H7 (cell line): ENCODE measurements around the gene CDC42BPA. TPM values are rescaled to one million over a fixed set of nuclear protein-coding genes. Genes with fewer than 3 reads are reported as not detected.

Experiments used
- DNase-seq: peaks from one replicate; pipeline ENCODE4 v3.0.0; 2012
- H3K27me3 ChIP-seq: 2 replicates; pipeline ENCODE4 v1.6.0; 2011; ENCODE audit warnings: mild to moderate bottlenecking, low read length; ENCODE audit not compliant: control insufficient read depth, insufficient read depth
- H3K36me3 ChIP-seq: replicated peaks from 2 replicates; pipeline ENCODE4 v1.5.1; 2011; ENCODE audit warnings: low read length; ENCODE audit not compliant: control insufficient read depth, insufficient read depth
- H3K4me3 ChIP-seq: 2 replicates; pipeline ENCODE4 v1.5.1; 2011; ENCODE audit warnings: low read depth, mild to moderate bottlenecking, control low read depth, low read length, moderate library complexity; ENCODE audit not compliant: insufficient read depth
- total RNA-seq: library from RNA; depleted of rRNA; stranded (reverse); fragments of >200 nt; shearing (Covaris generic); gene quantifications from 2 replicates; pipeline ENCODE4 v1.2.3, GENCODE V29; 2014

Gene CDC42BPA
- total RNA-seq, 1 experiment from 2014 or later, result 26.1 TPM

- no peak overlapping the region for H3K4me3 ChIP-seq
- DNase-seq, result no peak
- no peaks in the 10 kb centered on the region; the same call in 1 of the 2 replicates for H3K36me3 ChIP-seq
- H3K27me3 ChIP-seq, result no peaks in the 10 kb centered on the region
Measured at GRCh38 chr1:226978432-226979114, 339.7 kb downstream of the CDC42BPA start.

DNA sequence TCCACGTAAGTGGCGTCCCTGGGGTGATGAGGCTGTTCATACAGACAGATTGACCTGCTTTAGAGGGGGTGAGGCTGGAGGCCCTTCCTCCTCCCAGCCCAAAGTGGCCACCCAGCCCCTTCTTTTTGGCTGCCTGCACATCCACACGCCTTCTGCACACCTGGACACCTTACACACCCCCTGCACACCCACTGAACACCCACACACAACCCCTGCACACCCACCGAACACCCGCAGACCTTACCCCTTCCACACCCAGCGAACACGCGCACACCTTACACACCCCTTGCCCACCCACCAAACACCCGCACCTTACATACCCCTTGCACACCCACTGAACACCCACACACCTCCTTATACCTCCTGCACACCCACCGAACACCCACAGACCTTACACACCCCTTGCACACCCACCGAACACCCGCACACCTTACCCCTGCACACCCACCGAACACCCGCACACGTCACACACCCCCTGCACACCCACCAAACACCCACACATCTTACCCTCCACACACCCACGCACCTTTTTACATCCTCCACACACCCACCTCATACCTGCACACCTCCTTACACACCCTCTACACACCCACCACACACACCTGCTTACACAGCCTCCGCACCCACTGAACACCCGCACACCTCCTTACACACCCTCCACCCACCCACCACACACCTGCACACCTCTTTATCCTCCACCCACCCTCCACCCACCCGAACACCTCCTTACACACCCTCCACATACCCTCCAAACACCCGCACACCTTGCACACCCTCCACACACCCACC is 340.5 kb downstream of the CDC42BPA start:
- Histone ChIP-seq H3K36me3 (no peaks in the 10 kb centered on the region), H3K4me3 (no peak overlapping the region), H3K27me3 (no peaks in the 10 kb centered on the region)
- no peak for DNase-seq

GRCh38 chr1:226976978-226977642 is 341.2 kb downstream of the CDC42BPA start:
- Histone ChIP-seq H3K4me3 (no peak overlapping the region), H3K27me3 (no peaks in the 10 kb centered on the region), H3K36me3 (no peaks in the 10 kb centered on the region)
- no peak for DNase-seq

- DNase-seq, result peak; percentile 54
- H3K36me3 ChIP-seq, result no peaks in the 10 kb centered on the region
- H3K4me3 ChIP-seq, result no peak overlapping the region
- no peaks in the 10 kb centered on the region for H3K27me3 ChIP-seq
Measured at GRCh38 chr1:226976276-226976977, 341.9 kb downstream of the CDC42BPA start.

DNA sequence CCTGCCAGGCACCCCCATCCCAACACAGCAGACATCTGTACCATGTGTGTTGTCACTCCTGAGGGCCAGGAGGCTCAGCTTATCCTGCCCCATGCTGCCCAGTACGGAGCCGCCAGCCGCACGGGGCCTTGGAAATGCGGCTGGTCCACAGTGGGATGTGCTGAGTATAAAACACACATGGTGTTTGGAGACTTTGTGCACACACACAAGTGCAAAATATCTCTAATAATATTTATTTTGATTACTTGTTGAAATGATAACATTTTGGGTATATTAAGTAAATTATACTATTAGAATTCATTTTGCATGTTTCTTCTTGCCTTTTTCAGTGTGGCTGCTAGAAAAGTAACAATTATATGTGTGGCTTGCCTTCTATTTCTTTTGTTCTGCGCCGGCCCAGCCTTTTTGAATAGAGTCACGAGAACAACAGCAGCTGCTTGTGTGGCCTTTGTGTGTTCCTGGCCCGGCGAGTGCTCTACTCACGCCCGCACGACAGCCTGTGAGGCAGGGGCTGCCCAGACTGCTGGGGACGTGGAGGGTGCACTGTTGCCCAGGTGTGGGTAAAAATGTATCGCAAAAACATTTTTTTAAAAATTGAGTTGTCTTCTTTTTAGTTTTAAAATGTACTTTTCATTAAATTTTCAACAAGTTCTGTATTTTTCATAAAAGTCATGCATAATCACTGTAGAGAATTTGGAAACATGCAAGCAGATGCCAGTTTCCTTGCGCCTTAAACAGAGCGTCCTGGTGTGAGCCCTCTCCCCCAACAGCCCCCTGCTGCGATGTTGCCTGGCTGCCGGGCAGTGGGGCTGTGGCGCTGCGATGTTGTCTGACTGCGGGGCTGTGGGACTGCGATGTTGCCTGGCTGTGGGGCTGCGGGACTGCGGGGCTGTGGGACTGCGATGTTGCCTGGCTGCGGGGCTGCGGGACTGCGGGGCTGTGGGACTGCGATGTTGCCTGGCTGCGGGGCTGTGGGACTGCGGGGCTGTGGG is 342.7 kb downstream of the CDC42BPA start:
- no peaks in the 10 kb centered on the region for H3K36me3 ChIP-seq
- DNase-seq, result peak; percentile 70
- no peak overlapping the region for H3K4me3 ChIP-seq
- no peaks in the 10 kb centered on the region for H3K27me3 ChIP-seq

GRCh38 chr1:226974544-226975258 is 343.6 kb downstream of the CDC42BPA start:
- no peak for DNase-seq
- Histone ChIP-seq H3K36me3 (no peaks in the 10 kb centered on the region), H3K4me3 (no peak overlapping the region), H3K27me3 (no peaks in the 10 kb centered on the region)

- Histone ChIP-seq H3K4me3 (no peak overlapping the region), H3K27me3 (no peaks in the 10 kb centered on the region), H3K36me3 (no peaks in the 10 kb centered on the region)
- peak; percentile 47 for DNase-seq
Measured at GRCh38 chr1:226973898-226974543, 344.3 kb downstream of the CDC42BPA start.

- Histone ChIP-seq H3K4me3 (no peak overlapping the region), H3K36me3 (no peaks in the 10 kb centered on the region), H3K27me3 (no peaks in the 10 kb centered on the region)
- DNase-seq, result peak; percentile 53
Measured at GRCh38 chr1:226973371-226973897, 344.9 kb downstream of the CDC42BPA start.

GRCh38 chr1:226972931-226973330 is 345.4 kb downstream of the CDC42BPA start:
- Histone ChIP-seq H3K36me3 (no peaks in the 10 kb centered on the region), H3K4me3 (no peak overlapping the region), H3K27me3 (no peaks in the 10 kb centered on the region)
- DNase-seq, result no peak

- no peak overlapping the region for H3K4me3 ChIP-seq
- DNase-seq, result no peak
- H3K27me3 ChIP-seq, result no peaks in the 10 kb centered on the region
- H3K36me3 ChIP-seq, result no peaks in the 10 kb centered on the region
Measured at GRCh38 chr1:226971765-226972164, 346.5 kb downstream of the CDC42BPA start.

GRCh38 chr1:226967665-226968064 is 350.6 kb downstream of the CDC42BPA start:
- no peak for DNase-seq

GRCh38 chr1:226966683-226967082 is 351.6 kb downstream of the CDC42BPA start:
- no peak overlapping the region for H3K4me3 ChIP-seq
- H3K36me3 ChIP-seq, result no peaks in the 10 kb centered on the region
- no peak for DNase-seq
- H3K27me3 ChIP-seq, result no peaks in the 10 kb centered on the region

More at GRCh38 chr1:226967665-226968064, 350.6 kb downstream of the CDC42BPA start:
- no peaks in the 10 kb centered on the region for H3K36me3 ChIP-seq
- no peak overlapping the region for H3K4me3 ChIP-seq
- no peaks in the 10 kb centered on the region for H3K27me3 ChIP-seq
